Stimulated activated CD8-positive, alpha-beta memory T cell treated with anti-CD3 and anti-CD28 coated beads, Interleukin-15, amount 100 ng/mL, for 4 hours (primary cell): Measurements from ENCODE around the gene ALOX15B.
A peak's percentile ranks its signal among the peaks of the same experiment; 100 is the strongest.

Source experiments
- DNase-seq, 2 donors: peaks; one replicate each; pipeline ENCODE4 v3.0.0-alpha.2; 2020; ENCODE audit warnings: low read depth in 2 of 2

Gene ALOX15B

DNA sequence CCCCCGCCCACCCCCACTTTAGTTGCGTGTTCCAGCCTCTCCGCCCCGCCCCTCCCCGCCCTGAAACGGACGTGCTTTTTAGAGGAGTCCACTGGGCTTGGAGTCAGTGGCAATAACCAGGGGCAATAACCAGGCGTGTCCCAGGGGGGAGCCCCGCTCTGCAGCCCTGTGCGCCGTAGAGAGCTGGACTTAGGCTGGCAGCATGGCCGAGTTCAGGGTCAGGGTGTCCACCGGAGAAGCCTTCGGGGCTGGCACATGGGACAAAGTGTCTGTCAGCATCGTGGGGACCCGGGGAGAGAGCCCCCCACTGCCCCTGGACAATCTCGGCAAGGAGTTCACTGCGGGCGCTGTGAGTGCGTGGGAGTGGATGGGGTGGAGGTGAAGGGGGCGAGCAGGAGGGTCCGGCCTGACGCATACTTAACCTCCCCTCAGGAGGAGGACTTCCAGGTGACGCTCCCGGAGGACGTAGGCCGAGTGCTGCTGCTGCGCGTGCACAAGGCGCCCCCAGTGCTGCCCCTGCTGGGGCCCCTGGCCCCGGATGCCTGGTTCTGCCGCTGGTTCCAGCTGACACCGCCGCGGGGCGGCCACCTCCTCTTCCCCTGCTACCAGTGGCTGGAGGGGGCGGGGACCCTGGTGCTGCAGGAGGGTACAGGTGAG, at the start of gene ALOX15B:
TSS of gene ALOX15B (plus strand) at position 106 of the 657 bp plus-strand sequence. CDS start at position 203, 97 bp downstream.
- DNase-seq = no peak

- DNase-seq = peak; percentile 80 to 84
These were observed 48.8 kb upstream of the ALOX15B start for GRCh38 chr17:7989781-7990655.

DNA sequence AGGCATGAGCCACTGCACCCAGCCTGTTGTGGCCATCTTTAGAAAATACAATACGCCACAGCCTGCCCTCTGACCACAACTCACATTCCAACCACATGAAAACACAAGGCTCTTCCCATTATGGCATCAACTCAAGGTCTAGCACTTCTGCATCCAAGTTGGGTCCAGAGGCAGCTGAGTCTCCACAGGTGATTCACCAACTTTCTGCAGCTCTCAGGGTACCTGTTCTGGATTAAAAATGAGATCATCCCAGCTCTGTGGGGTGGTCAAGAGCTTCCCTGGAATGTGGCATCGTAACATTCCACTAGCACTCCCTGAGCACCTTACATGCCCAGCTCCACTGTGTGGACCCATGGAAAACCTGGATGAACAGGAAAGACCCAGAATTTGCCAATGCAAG, 46.3 kb upstream of the ALOX15B start:
- DNase-seq = no peak

DNA sequence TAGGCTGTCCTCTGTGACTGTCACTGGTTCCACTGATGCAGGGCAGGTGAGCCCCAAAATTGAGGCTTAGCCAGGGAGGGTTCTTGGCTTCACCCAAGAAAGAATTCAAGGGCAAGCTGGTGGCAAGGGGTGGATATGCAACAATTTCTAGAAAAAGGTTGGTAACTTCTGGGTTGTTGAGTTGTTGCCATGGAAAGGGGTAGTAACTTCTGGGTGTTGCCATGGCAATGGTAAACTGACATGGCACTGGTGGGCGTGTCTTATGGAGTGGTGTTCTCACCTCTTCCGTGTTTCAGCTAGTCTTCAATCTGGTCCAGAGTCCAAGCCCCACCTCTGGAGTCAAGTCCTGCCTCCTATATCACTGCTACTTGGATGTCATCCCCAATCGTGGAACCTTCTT, 45.9 kb upstream of the ALOX15B start:
- DNase-seq = no peak

GRCh38 chr17:7993972-7994589, 44.8 kb upstream of the ALOX15B start:
- DNase-seq = no peak

GRCh38 chr17:7995724-7996123, 43.1 kb upstream of the ALOX15B start:
- no peak for DNase-seq

- DNase-seq = no peak
These were observed 41.7 kb upstream of the ALOX15B start for GRCh38 chr17:7997186-7997585.

- DNase-seq = no peak
These were observed 36.7 kb upstream of the ALOX15B start, which contains the start of gene GUCY2D for GRCh38 chr17:8001976-8002720. Gene GUCY2D (plus strand): TSS chr17:8002615. CDS start chr17:8003048, 433 bp downstream.

DNA sequence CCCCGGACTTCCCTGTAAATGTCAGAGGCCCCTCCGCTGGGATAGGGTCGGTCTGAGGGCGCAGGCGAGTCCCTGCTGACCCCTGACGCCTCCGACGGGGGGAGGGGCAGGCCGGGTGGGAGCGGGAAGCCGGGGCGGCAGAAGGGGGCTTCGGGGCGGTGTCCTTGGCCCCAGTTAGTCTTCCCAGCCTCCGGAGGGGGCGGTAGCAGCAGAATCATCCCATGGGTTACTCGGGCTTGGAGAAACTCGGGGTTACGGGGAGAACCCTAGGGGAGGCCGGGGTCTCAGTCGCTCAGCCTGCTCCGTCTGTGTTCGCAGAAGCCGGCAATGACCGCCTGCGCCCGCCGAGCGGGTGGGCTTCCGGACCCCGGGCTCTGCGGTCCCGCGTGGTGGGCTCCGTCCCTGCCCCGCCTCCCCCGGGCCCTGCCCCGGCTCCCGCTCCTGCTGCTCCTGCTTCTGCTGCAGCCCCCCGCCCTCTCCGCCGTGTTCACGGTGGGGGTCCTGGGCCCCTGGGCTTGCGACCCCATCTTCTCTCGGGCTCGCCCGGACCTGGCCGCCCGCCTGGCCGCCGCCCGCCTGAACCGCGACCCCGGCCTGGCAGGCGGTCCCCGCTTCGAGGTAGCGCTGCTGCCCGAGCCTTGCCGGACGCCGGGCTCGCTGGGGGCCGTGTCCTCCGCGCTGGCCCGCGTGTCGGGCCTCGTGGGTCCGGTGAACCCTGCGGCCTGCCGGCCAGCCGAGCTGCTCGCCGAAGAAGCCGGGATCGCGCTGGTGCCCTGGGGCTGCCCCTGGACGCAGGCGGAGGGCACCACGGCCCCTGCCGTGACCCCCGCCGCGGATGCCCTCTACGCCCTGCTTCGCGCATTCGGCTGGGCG, 35.9 kb upstream of the ALOX15B start:
- DNase-seq = no peak

- no peak for DNase-seq
These were observed 35.2 kb upstream of the ALOX15B start for GRCh38 chr17:8003594-8004181.

- no peak for DNase-seq
These were observed 34.0 kb upstream of the ALOX15B start for GRCh38 chr17:8004899-8005298.

DNA sequence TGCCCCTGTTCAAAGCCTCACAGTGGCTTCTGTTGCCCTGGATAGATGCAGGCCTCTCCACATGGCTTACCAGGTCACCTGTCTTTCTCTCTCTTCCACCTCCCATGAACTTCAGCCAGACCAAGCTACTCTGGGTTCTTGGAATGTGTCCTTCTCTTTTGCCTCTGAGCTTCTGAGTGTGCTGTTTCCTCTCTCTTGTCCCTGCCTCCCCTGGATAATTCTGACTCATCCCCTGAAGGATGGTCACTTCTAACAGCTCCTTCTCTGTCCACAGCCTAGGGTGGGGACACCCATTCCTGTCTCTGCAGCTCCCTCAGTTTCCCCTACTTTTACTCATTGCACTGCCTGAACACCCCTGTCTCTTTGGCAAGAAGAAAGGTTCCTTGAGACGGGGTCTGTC, 33.5 kb upstream of the ALOX15B start:
- DNase-seq = no peak

DNA sequence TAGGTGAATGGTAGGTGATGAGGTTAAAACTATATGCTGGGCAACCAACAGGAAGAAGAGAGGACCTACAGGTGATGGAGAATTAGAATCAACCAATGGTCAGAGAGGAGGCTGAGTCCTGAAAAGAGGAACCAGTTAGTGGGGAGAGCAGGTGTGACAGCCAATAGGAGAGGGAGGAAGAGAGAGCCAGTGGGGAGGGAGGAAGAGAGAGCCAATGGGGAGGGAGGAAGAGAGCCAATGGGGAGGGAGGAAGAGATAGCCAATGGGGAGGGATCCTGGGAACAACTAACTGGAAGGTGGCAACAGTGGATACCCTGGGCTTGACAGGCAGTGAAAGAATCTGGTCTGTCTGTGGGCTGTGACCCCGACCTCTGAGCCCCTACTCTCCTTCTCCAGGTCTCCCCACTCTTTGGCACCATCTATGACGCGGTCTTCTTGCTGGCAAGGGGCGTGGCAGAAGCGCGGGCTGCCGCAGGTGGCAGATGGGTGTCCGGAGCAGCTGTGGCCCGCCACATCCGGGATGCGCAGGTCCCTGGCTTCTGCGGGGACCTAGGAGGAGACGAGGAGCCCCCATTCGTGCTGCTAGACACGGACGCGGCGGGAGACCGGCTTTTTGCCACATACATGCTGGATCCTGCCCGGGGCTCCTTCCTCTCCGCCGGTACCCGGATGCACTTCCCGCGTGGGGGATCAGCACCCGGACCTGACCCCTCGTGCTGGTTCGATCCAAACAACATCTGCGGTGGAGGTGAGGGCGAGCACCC, 32.7 kb upstream of the ALOX15B start:
- no peak for DNase-seq

DNA sequence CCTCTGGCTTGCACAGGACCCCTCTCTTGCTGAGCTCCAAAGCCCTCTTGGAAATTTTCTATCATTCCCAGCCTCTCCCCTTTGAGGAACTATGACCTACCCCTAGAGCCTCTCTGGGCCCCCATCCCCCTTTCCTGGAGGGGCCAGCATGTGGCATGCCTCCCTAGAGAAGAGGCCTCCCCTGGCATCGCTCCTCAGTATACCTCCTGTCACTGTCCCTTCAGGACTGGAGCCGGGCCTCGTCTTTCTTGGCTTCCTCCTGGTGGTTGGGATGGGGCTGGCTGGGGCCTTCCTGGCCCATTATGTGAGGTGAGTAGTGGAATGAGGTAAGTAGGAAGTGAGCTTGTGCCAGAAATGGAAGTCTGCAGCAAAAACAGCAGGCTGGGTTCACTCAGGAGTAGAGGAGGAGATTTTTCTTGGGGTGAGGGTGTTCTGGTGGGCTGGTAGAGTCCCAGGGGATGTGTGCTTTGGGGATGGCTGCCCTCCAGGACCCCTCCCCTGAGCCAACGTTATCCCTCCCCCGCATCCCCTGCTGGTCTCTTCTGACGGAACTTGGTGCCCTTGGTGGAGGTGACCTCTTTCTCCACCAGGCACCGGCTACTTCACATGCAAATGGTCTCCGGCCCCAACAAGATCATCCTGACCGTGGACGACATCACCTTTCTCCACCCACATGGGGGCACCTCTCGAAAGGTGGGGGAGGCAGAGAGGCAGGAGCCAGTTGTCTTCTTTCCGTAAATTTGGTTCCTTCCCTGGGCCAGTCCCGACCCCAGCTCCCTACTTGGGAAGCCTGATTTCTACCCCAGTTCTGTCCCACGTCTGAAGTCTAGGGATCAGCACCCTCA, 31.8 kb upstream of the ALOX15B start:
- DNase-seq = no peak

DNA sequence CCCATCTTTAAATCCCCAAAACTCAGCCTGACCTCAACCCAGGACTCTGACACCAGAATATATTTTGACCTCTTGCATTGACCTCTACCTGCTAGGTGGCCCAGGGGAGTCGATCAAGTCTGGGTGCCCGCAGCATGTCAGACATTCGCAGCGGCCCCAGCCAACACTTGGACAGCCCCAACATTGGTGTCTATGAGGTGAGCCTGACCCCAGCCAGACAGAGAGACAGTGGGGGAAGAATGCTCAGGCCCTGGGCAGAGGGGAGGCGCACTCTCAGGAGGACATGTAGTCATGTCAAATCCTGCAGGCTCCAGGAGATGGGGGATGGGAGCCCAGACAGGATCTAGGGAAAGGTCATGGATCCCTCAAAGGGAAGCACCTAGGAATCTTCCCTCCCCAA, 31.0 kb upstream of the ALOX15B start:
- DNase-seq = no peak

DNA sequence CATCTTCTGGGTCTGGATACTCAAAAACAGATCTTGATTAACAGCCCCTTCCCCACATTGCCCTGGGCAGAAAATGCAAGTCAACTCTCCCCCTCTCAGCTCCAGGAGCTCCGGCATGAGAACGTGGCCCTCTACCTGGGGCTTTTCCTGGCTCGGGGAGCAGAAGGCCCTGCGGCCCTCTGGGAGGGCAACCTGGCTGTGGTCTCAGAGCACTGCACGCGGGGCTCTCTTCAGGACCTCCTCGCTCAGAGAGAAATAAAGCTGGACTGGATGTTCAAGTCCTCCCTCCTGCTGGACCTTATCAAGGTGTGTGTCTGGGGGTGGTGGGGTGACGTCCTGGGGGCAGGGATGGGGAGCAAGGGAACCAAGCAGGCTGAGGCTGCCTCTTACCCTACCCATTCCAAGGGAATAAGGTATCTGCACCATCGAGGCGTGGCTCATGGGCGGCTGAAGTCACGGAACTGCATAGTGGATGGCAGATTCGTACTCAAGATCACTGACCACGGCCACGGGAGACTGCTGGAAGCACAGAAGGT, 26.7 kb upstream of the ALOX15B start:
- no peak for DNase-seq

- DNase-seq = no peak
These were observed 25.7 kb upstream of the ALOX15B start for GRCh38 chr17:8012996-8013640.
